Progenitor cell of endocrine pancreas (in vitro differentiated cells): ENCODE measurements around the gene GCGR. TPM values are rescaled to one million over a fixed set of nuclear protein-coding genes. Genes with fewer than 3 reads are reported as not detected.

Experiments used
- DNase-seq: peaks from one replicate; pipeline ENCODE4 v3.0.0; 2021; ENCODE audit warnings: low spot score; ENCODE audit not compliant: unreplicated experiment
- H3K27ac Mint-ChIP-seq: 2 replicates; pipeline ENCODE4 v1.8.0; 2021; ENCODE audit warnings: mild to moderate bottlenecking, moderate library complexity, mixed read lengths
- H3K27me3 Mint-ChIP-seq: 2 replicates; pipeline ENCODE4 v1.8.0; 2021; ENCODE audit warnings: mixed read lengths
- H3K36me3 Mint-ChIP-seq: 2 replicates; pipeline ENCODE4 v1.8.0; 2022; ENCODE audit warnings: mixed read lengths; ENCODE audit not compliant: insufficient read depth
- H3K4me1 Mint-ChIP-seq: 2 replicates; pipeline ENCODE4 v1.8.0; 2021; ENCODE audit warnings: low read depth, mixed read lengths
- H3K4me3 Mint-ChIP-seq: 2 replicates; pipeline ENCODE4 v1.8.0; 2021; ENCODE audit warnings: low read depth, mild to moderate bottlenecking, moderate library complexity, mixed read lengths
- H3K9me3 Mint-ChIP-seq: 2 replicates; pipeline ENCODE4 v1.8.0; 2021; ENCODE audit warnings: low read depth, mixed read lengths
- CTCF ChIP-seq: fragments of 200-600 bp; sonication (generic); IDR thresholded peaks from one replicate; pipeline ENCODE4 v1.5.0; 2021; ENCODE audit warnings: antibody characterized with exemption, mild to moderate bottlenecking; ENCODE audit not compliant: unreplicated experiment
- total RNA-seq: library from RNA; stranded (reverse); gene quantifications from 2 replicates; pipeline ENCODE4 v1.2.1, GENCODE V29; 2021

Gene GCGR
- total RNA-seq, 1 donor from 2014 or later: 2.2 TPM

DNA sequence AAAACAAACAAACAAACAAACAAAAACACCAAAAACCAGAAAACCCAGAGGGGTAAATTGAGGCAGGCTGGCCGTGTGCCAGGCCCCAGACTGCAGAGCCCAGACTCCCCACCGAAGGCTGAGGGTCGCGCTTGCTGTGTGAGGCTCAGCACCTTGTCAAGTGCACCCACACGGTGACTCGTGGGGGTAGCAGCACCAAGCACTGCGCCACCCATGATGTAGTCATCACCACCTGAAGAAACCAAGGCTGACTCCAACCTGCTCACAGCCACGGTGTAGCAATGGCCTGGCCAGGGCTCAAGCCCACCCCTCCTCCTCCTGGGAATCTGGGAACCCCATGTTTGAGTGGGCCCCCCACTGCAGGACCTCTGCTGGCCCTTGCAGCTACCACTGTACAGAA, 17.2 kb downstream of the GCGR start:
- no peak overlapping the region for H3K4me3 Mint-ChIP-seq
- no peak for TF ChIP-seq CTCF
- DNase-seq: no peak
- peaks cover 7% of the 10 kb centered on the region for H3K4me1 Mint-ChIP-seq
- H3K9me3 Mint-ChIP-seq: no peaks in the 10 kb centered on the region
- peaks cover 2% of the 10 kb centered on the region for H3K36me3 Mint-ChIP-seq
- H3K27ac Mint-ChIP-seq: no peak overlapping the region
- peaks cover 14% of the 10 kb centered on the region for H3K27me3 Mint-ChIP-seq

- H3K4me1 Mint-ChIP-seq: peaks cover 5% of the 10 kb centered on the region
- no peaks in the 10 kb centered on the region for H3K9me3 Mint-ChIP-seq
- no peak overlapping the region for H3K4me3 Mint-ChIP-seq
- H3K27ac Mint-ChIP-seq: no peak overlapping the region
- peaks cover 2% of the 10 kb centered on the region for H3K36me3 Mint-ChIP-seq
- no peak for DNase-seq
- peaks cover 10% of the 10 kb centered on the region for H3K27me3 Mint-ChIP-seq
- peak; percentile 20 for TF ChIP-seq CTCF
Observed at GRCh38 chr17:81821603-81822311, 17.8 kb downstream of the GCGR start.

- Mint-ChIP-seq H3K36me3 (peaks cover 2% of the 10 kb centered on the region), H3K4me1 (peaks cover 4% of the 10 kb centered on the region), H3K4me3 (no peak overlapping the region), H3K27ac (no peak overlapping the region), H3K9me3 (no peaks in the 10 kb centered on the region), H3K27me3 (peaks cover 8% of the 10 kb centered on the region)
- no peak for DNase-seq
- TF ChIP-seq CTCF: no peak
Observed at GRCh38 chr17:81822312-81822637, 18.3 kb downstream of the GCGR start.

DNA sequence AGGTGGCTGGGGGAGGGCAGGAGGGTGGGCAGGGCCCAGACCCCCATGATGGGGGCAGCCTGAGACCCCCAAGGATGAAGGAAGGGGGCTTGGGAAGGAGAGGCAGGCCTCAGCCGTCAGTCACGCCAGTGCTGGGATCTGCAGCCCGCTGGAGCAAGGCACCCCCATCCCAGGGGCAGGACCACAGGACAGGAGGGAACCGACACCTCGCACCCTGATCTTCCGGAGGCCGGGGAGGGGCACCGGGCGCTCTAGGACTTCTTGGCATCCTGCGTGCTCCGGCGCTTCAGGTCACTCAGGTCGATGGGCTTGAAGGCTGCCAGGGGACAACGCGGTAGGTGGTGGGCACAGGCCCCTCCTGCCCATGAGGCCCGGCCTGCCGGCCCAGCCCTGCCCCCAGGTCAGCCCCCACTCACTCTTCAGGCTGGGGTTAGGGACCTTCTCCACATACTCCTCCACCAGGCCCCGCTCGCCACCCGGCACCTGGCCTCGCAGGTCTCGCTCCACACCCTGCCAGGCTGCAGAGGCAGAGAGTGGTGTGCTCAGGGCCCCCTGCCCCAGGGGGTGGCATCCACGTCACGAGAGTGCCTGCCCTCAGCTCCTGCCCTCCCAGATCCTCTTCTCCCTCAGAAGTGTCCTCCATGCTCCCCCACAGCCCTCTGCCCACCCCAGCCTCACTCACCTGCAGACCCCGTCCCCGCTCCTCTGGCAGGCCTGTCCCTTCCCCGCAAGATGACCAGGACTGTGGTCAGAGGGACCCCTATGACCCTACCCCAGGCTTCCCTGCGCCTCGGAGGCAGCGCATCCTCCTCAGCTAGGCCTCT, 19.3 kb downstream of the GCGR start:
- no peaks in the 10 kb centered on the region for H3K9me3 Mint-ChIP-seq
- H3K4me1 Mint-ChIP-seq: no peaks in the 10 kb centered on the region
- no peak overlapping the region for H3K4me3 Mint-ChIP-seq
- no peak overlapping the region for H3K27ac Mint-ChIP-seq
- H3K27me3 Mint-ChIP-seq: peaks cover 3% of the 10 kb centered on the region
- H3K36me3 Mint-ChIP-seq: peaks cover 2% of the 10 kb centered on the region
- no peak for DNase-seq
- no peak for TF ChIP-seq CTCF

DNA sequence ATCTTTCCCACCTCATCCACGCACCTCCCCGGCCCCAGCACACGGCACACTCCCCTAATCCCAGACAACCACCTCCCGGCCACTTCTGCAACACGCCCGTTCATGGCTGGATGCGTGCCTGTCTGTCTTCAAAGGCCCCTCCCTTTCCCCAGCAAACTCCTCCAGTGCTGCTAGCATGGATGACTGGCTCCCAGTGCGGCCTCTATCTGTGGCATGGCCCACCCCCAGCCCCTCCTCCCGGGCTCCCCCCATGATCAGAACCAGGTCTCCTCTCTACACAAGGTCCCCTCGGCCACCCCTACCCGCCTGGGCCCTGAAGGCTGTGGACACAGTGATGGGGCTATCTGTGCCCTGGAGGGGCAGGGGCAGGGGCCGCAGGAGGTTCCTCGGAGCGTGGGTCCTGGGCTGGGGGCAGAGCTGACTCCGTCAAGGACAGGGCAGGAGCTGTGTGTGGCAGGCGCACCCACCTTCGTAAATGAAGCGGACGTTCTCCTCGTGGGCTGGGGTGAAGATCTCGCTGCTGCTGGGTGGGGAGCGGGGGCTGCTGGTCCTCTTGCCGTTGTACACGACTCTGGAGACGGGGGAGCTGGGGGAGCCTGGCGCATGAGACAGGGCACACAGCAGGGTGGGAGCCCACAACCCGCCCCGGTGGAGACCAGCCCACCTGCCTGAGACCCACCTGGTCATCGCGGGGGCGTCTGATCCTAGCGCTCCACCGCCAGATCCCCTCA, 20.0 kb downstream of the GCGR start:
- TF ChIP-seq CTCF: no peak
- H3K27ac Mint-ChIP-seq: no peak overlapping the region
- H3K27me3 Mint-ChIP-seq: no peaks in the 10 kb centered on the region
- peaks cover 2% of the 10 kb centered on the region for H3K36me3 Mint-ChIP-seq
- H3K4me3 Mint-ChIP-seq: no peak overlapping the region
- no peaks in the 10 kb centered on the region for H3K9me3 Mint-ChIP-seq
- DNase-seq: no peak
- H3K4me1 Mint-ChIP-seq: peaks cover 3% of the 10 kb centered on the region
